ENCODE data around the gene LAMA1.

DNA sequence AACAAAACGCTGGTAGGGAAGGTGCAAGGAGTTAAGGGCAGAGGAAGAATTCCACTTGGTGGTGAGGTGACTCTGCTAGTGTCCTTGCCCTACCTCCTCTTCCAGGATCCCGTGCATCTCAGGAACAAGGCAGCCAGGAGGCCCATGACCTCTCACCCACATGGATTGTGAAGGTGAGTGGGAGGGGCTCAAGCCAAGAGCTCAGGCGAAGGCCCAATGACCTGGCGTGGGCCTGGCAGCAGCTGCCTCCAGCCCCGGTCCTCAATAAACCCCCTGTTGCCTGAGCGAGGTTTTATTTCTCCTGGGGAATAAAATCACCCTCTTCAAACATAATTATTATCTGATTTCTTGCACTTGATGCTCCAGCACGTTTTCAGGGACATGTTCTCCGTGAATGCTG, 28.2 kb downstream of the LAMA1 start:
- TF ChIP-seq, protein P1, sequence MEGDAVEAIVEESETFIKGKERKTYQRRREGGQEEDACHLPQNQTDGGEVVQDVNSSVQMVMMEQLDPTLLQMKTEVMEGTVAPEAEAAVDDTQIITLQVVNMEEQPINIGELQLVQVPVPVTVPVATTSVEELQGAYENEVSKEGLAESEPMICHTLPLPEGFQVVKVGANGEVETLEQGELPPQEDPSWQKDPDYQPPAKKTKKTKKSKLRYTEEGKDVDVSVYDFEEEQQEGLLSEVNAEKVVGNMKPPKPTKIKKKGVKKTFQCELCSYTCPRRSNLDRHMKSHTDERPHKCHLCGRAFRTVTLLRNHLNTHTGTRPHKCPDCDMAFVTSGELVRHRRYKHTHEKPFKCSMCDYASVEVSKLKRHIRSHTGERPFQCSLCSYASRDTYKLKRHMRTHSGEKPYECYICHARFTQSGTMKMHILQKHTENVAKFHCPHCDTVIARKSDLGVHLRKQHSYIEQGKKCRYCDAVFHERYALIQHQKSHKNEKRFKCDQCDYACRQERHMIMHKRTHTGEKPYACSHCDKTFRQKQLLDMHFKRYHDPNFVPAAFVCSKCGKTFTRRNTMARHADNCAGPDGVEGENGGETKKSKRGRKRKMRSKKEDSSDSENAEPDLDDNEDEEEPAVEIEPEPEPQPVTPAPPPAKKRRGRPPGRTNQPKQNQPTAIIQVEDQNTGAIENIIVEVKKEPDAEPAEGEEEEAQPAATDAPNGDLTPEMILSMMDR (IDR thresholded peaks at IDR 0.05), result no peak
- TF ChIP-seq POLR2A (IDR thresholded peaks at IDR 0.05), result no peak
- no peak for TF ChIP-seq EP300 (IDR thresholded peaks at IDR 0.05)

Data from tibial nerve (tissue), 4 donors.